IPS DF 6.9 (cell line): ENCODE measurements around the gene KNDC1.
"Not testable (repeated sequence)": the region's sequence is repeated elsewhere in the genome, so short reads cannot be mapped to it uniquely, and the experiment has no call there.

ENCODE experiments used
- DNase-seq: peaks from one replicate; pipeline ENCODE4 v3.0.0-alpha.2; 2013; ENCODE audit warnings: low read depth, low spot score
- H3K27ac ChIP-seq: one replicate; pipeline ENCODE4 v1.5.1; 2013; ENCODE audit warnings: low read length, control low read depth
- H3K27me3 ChIP-seq: 2 replicates; pipeline ENCODE4 v1.6.1; 2013; ENCODE audit warnings: mild to moderate bottlenecking, low read length; ENCODE audit not compliant: control insufficient read depth, insufficient read depth
- H3K36me3 ChIP-seq: 2 replicates; pipeline ENCODE4 v1.6.1; 2013; ENCODE audit warnings: low read length; ENCODE audit not compliant: control insufficient read depth, insufficient read depth
- H3K4me1 ChIP-seq: 2 replicates; pipeline ENCODE4 v1.6.1; 2013; ENCODE audit warnings: low read length; ENCODE audit not compliant: control insufficient read depth, insufficient read depth
- H3K4me3 ChIP-seq: 2 replicates; pipeline ENCODE4 v1.5.1; 2013; ENCODE audit warnings: mild to moderate bottlenecking, low read length
- H3K9me3 ChIP-seq: 2 replicates; pipeline ENCODE4 v1.6.1; 2013; ENCODE audit warnings: low read length, inconsistent platforms; ENCODE audit not compliant: control insufficient read depth, insufficient read depth
- WGBS: extraction: QIAGEN DNeasy Blood & Tissue Kit; methylation state at CpG from one replicate; pipeline ENCODE4 v1.1.7; 2013; ENCODE audit warnings: mixed read lengths, missing lambda C conversion rate; ENCODE audit not compliant: insufficient read length, insufficient coverage; 5-methylcytosine and 5-hydroxymethylcytosine counted together

Gene KNDC1

DNA sequence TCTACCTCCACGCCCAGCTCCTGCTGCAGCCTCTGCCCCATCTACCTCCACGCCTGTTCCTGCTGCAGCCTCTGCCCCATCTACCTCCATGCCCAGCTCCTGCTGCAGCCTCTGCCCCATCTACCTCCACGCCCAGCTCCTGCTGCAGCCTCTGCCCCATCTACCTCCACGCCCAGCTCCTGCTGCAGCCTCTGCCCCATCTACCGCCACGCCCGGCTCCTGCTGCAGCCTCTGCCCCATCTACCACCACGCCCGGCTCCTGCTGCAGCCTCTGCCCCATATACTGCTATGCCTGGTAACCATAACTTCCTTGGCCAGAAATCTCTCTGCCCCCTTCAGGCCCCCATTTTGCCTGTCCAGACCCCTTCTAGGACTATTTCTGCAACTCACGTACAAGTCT lies 105.0 kb downstream of the KNDC1 start:
- H3K27me3 ChIP-seq, DNase-seq, H3K27ac ChIP-seq, H3K9me3 ChIP-seq, H3K36me3 ChIP-seq, H3K4me3 ChIP-seq, H3K4me1 ChIP-seq: not testable (repeated sequence)
- no CpG with 5 or more reads among the region's 10 CpGs for WGBS

DNA sequence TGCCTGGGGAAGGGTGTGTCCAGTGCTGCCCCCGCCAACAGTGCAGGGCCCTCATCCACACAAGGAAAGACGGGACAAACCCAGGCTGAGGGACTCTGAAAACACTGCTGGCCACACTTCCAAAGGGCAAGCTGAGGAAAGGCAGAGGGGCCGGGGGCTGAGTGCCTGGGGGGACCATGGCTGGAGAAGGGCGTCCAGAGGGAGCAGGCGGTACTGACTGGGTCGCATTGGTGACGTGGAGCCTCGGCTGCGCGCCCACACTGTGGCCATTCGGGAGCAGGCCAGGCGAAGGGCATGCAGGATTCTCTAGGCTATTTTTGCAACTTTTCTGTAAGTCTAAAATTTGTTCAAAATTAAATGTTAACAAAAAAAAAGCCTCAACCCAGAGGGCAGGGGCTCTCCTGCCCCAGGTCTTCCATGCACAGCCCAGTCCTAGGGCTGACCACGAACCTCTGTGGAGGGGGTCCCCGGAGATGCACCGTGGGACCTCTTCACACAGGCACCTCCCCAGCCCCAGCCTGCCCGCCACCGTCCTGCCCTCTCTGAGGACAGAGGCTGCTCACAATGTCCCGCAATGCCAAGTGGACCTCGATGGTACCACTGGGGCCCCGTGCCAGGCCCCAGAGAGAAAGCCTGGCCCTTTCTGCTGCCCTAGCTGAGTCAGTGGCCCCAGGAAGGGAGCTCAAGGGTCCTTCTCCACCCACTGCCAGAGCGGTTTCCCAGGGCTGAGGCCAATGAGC lies 106.2 kb downstream of the KNDC1 start:
- WGBS: no CpG with 5 or more reads among the region's 21 CpGs
- H3K27me3 ChIP-seq: no peaks in the 10 kb centered on the region
- H3K9me3 ChIP-seq: no peaks in the 10 kb centered on the region
- H3K36me3 ChIP-seq: no peaks in the 10 kb centered on the region
- H3K4me3 ChIP-seq: no peak overlapping the region
- H3K4me1 ChIP-seq: peaks cover under 1% of the 10 kb centered on the region
- no peak for DNase-seq
- H3K27ac ChIP-seq: no peak overlapping the region

GRCh38 chr10:133267293-133267692 lies 107.3 kb downstream of the KNDC1 start:
- WGBS: no CpG with 5 or more reads among the region's 14 CpGs
- Histone ChIP-seq H3K27me3 (no peaks in the 10 kb centered on the region), H3K9me3 (no peaks in the 10 kb centered on the region), H3K36me3 (no peaks in the 10 kb centered on the region), H3K4me1 (peaks cover 2% of the 10 kb centered on the region; the same call in 1 of the 2 replicates), H3K4me3 (no peak overlapping the region), H3K27ac (no peak overlapping the region)
- no peak for DNase-seq

DNA sequence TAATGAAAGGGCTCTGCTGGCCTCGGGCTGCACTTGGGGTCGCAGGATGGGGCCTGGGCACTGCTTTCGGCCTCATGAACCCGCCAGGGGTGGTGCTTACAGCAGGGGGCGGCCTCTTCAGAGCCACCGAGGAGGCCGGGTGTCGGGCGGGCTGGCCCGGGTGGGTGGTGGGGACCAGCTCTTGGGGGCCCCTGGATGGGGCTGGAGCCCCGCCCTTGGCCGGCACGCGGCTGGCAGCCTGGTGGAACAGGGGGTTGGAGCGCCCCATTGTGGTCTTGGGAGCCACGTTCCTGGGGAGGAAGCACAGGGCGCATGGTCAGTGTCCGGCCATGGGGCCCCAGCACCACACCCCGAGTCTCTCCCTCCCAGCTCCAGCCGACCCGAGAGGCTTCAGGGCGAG lies 107.8 kb downstream of the KNDC1 start:
- Histone ChIP-seq H3K4me3 (no peak overlapping the region), H3K27ac (no peak overlapping the region), H3K9me3 (no peaks in the 10 kb centered on the region), H3K4me1 (peaks cover 2% of the 10 kb centered on the region; the same call in 1 of the 2 replicates), H3K27me3 (no peaks in the 10 kb centered on the region), H3K36me3 (no peaks in the 10 kb centered on the region)
- no peak for DNase-seq
- no CpG with 5 or more reads among the region's 22 CpGs for WGBS

- no peak for DNase-seq
- no peak overlapping the region for H3K27ac ChIP-seq
- no peak overlapping the region for H3K4me3 ChIP-seq
- no peaks in the 10 kb centered on the region for H3K9me3 ChIP-seq
- no peaks in the 10 kb centered on the region for H3K27me3 ChIP-seq
- H3K36me3 ChIP-seq: no peaks in the 10 kb centered on the region
- H3K4me1 ChIP-seq: peaks cover 2% of the 10 kb centered on the region; the same call in 1 of the 2 replicates
- WGBS: no CpG with 5 or more reads among the region's 22 CpGs
Observed at GRCh38 chr10:133268532-133268931, 108.5 kb downstream of the KNDC1 start.

GRCh38 chr10:133269367-133269766 lies 109.3 kb downstream of the KNDC1 start:
- no CpG with 5 or more reads among the region's 26 CpGs for WGBS
- Histone ChIP-seq H3K27me3 (no peaks in the 10 kb centered on the region), H3K4me3 (no peak overlapping the region; the same call in 1 of the 2 replicates), H3K9me3 (no peaks in the 10 kb centered on the region), H3K36me3 (no peaks in the 10 kb centered on the region), H3K27ac (no peak overlapping the region), H3K4me1 (peaks cover 2% of the 10 kb centered on the region; the same call in 1 of the 2 replicates)
- DNase-seq: no peak

DNA sequence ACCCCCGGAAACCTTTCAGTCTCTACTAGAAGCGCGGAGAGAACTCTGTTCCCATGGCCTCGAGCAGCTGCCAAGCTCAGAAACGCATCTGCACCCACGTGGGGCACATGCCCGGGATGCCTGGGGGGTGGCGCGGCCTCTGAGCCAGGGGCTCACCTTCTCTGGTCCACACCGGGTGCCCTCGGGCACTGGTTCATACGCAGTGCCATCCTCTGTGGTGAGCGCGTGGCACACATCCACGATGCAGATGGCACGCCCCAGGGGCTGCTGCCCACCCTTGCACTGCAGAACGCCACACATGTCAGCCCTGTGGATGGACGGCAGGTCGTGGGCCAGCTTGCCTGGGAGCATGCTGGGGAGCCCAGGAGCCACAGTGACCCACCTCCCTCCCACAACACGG lies 110.2 kb downstream of the KNDC1 start:
- no CpG with 5 or more reads among the region's 20 CpGs for WGBS

DNA sequence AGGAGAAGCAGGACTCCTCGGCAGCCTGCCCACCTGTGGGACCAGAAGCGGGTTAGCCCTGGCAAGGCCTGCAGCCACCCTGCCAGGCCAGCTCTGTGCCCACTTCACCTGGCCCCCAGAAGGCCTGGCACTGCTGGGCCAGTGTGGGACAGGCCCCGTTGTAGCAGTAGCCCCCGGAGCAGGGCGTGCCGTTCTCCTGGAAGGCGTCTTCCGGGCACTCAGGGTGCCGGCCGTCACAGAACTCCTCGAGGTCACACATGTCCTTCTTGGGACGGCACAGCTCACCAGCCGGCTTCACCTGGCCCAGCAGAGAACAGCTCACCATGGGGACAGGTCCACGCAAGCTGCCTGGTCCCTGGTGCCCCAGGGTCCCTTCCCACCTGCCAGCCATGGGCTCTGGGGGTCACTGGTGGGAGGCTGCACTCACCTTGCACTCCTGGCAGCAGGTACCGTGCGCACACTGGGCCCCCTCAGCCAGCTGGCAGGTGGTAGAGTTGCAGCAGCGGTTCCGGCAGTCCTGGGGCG lies 110.8 kb downstream of the KNDC1 start:
- Histone ChIP-seq H3K9me3 (no peaks in the 10 kb centered on the region), H3K27ac (no peak overlapping the region), H3K36me3 (no peaks in the 10 kb centered on the region), H3K4me3 (no peak overlapping the region), H3K4me1 (peaks cover 2% of the 10 kb centered on the region; the same call in 1 of the 2 replicates), H3K27me3 (no peaks in the 10 kb centered on the region)
- no peak for DNase-seq
- WGBS: no CpG with 5 or more reads among the region's 19 CpGs

More for the DNA sequence above, 110.2 kb downstream of the KNDC1 start:
- H3K27ac ChIP-seq: no peak overlapping the region
- DNase-seq: no peak
- no peaks in the 10 kb centered on the region for H3K27me3 ChIP-seq
- H3K9me3 ChIP-seq: no peaks in the 10 kb centered on the region
- H3K4me3 ChIP-seq: no peak overlapping the region
- peaks cover 2% of the 10 kb centered on the region; the same call in 1 of the 2 replicates for H3K4me1 ChIP-seq
- H3K36me3 ChIP-seq: no peaks in the 10 kb centered on the region

DNA sequence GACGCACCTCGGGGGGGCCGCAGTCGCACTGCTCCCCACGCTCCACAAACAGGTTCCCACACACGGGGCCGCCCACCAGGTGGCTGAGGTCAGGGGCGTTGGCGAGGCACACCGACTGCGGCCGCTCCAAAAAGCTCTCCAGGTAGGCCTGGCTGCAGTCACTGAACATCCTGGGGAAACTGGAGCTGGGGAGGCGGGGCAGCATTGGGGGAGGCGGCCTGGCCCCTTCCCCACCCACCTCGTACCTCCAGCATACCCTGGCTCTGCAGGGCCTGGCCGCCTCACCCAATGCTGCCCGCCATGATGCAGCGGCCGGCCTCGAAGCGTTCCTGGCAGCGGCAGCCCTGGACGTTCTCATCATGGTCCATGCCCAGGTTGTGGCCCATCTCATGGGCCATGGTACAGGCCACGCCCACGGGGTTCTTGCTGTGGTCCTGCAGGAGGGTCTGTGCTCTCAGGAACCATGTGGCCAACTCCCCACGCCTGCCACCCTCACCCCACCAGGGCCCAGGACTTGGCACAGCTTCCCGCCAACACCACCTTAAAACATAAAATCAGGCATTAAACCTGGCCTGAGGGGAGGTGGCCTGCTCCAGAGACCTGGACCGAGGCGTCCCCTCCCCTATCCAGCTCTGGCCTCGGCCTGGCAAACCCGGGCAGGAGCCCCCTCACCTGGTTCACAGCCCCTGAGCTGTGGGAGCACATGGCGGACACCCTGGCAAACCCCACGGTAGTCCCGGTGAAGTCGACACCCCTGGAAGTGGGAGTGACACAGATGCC lies 111.7 kb downstream of the KNDC1 start:
- Histone ChIP-seq H3K36me3 (no peaks in the 10 kb centered on the region), H3K27ac (no peak overlapping the region), H3K27me3 (no peaks in the 10 kb centered on the region), H3K9me3 (no peaks in the 10 kb centered on the region), H3K4me3 (no peak overlapping the region), H3K4me1 (peaks cover 5% of the 10 kb centered on the region)
- WGBS: no CpG with 5 or more reads among the region's 35 CpGs
- no peak for DNase-seq

GRCh38 chr10:133272301-133272963 lies 112.4 kb downstream of the KNDC1 start:
- peaks cover 7% of the 10 kb centered on the region for H3K4me1 ChIP-seq
- no peak overlapping the region for H3K27ac ChIP-seq
- H3K4me3 ChIP-seq: no peak overlapping the region
- H3K9me3 ChIP-seq: no peaks in the 10 kb centered on the region
- no peaks in the 10 kb centered on the region for H3K36me3 ChIP-seq
- no CpG with 5 or more reads among the region's 29 CpGs for WGBS
- no peaks in the 10 kb centered on the region for H3K27me3 ChIP-seq
- no peak for DNase-seq
